ENCODE data around the gene PRDM4.

The PRDM4 gene

DNA sequence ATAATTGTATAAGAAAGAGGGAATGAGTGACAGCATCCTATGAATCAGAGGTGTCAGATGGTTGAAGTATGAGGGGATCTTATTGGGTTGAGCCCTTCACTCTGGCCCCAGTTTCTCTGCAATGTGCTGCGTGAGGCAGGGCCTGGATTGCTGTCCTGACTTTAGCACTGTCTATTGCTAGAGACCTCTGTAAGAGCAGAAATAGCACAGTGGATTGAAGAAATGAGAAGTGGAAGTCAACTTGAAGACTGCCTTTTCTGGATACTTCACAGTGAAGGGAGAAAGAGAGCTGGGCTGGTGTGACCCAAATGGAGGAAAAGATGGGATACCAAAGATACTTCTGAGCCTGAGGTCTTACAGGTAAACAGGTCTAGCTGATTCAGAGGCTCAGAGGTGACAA is 19.4 kb upstream of the PRDM4 start:
- H3K4me3 ChIP-seq (ENCODE audit: low read depth, low read length), result no peak overlapping the region
- TF ChIP-seq, protein P1, sequence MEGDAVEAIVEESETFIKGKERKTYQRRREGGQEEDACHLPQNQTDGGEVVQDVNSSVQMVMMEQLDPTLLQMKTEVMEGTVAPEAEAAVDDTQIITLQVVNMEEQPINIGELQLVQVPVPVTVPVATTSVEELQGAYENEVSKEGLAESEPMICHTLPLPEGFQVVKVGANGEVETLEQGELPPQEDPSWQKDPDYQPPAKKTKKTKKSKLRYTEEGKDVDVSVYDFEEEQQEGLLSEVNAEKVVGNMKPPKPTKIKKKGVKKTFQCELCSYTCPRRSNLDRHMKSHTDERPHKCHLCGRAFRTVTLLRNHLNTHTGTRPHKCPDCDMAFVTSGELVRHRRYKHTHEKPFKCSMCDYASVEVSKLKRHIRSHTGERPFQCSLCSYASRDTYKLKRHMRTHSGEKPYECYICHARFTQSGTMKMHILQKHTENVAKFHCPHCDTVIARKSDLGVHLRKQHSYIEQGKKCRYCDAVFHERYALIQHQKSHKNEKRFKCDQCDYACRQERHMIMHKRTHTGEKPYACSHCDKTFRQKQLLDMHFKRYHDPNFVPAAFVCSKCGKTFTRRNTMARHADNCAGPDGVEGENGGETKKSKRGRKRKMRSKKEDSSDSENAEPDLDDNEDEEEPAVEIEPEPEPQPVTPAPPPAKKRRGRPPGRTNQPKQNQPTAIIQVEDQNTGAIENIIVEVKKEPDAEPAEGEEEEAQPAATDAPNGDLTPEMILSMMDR (IDR thresholded peaks at IDR 0.05; ENCODE audit: borderline replicate concordance, insufficient read depth, low read depth, low read length), result no peak

DNA sequence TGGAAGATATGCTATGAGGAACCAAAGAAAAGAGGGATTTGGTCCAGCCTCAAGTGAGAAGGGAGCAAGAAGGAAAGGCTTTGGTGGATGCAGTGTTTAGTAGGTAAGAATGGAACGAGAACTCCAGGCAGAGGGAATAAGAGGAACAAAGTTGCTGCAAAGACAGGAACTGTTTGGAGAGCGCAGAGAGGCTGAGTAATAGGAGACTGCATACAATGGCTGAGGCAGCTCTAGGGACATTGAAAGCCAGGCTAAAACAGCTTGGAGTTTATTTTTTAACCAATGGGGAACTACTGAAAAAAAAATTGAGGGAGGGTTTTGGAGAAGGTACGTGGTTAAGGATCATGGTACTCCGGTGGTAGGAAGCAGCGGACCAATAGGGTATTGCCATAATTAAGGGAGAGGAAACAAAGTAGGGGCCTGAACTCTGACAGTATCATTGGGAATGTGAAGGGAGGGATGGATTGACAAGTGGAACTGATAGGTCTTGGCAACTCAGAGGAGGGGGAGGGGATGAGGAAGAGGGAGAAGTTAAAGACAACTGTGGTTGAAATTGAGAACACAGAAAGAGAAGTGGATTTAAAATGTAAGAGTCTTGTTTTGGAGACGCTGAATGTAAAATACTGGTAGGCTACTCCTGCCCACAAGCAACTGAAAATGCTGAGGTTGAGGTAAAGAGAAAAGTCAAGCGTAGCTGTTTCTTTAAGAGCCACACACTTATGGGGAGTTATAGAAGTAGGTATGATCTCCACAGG is 18.3 kb upstream of the PRDM4 start:
- no peak overlapping the region for H3K4me3 ChIP-seq (ENCODE audit: low read depth, low read length)
- TF ChIP-seq, protein P1 (IDR thresholded peaks at IDR 0.05; ENCODE audit: borderline replicate concordance, insufficient read depth, low read depth, low read length), result no peak

DNA sequence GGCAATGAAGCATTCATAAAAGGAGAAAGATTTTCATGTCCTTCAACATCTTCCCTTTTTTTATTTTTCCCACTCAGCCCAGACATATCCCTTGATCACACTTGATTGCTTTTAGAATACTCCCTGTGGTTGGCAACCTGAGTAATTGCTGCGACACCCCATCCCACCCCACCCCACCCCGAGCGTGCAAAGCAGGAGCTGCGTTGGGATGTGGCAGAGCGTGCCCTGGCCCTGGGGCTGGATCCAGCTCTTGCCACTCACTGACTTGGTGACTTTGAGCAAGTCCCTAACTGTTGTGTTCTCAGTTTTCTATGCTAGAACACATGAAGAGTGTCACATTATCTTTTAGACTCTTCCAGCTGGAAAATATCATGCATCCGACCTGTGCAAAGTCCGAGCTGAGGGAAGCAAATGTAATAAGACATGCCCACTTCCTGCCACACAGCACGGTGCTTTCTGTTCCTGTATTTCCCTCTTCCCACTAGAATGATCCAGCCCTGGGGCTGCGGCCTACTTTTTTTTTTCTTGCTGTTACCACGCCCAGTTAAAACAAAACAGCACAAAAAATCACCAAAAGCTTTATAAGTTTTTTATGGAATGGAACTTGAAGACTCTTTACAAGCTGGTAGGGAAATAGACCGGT is 17.6 kb upstream of the PRDM4 start:
- TF ChIP-seq, protein P1 (IDR thresholded peaks at IDR 0.05; ENCODE audit: borderline replicate concordance, insufficient read depth, low read depth, low read length), result no peak

DNA sequence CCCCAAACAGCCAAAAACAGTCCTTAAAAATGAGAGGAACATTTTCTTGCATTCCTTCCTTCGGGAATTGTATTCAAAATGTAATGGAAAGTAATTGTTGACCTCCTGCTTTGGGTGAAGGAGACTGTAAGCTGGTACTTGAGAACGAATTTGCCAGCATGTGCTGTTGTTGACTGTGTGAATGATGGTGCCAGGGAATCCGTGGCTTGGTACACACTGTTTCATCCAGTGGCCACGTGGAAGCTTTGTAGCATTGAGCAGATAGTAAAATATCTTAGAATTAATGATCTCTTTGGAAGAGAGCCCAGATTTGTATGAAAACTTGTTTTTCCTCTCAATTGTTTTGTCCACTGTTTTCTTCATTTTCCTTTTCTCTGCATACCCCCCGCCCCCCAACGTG is 15.2 kb upstream of the PRDM4 start:
- H3K4me3 ChIP-seq (ENCODE audit: low read depth, low read length), result no peak overlapping the region
- TF ChIP-seq, protein P1 (IDR thresholded peaks at IDR 0.05; ENCODE audit: borderline replicate concordance, insufficient read depth, low read depth, low read length), result no peak

More for the DNA sequence above, 17.6 kb upstream of the PRDM4 start:
- H3K4me3 ChIP-seq (ENCODE audit: low read depth, low read length), result no peak overlapping the region

DNA sequence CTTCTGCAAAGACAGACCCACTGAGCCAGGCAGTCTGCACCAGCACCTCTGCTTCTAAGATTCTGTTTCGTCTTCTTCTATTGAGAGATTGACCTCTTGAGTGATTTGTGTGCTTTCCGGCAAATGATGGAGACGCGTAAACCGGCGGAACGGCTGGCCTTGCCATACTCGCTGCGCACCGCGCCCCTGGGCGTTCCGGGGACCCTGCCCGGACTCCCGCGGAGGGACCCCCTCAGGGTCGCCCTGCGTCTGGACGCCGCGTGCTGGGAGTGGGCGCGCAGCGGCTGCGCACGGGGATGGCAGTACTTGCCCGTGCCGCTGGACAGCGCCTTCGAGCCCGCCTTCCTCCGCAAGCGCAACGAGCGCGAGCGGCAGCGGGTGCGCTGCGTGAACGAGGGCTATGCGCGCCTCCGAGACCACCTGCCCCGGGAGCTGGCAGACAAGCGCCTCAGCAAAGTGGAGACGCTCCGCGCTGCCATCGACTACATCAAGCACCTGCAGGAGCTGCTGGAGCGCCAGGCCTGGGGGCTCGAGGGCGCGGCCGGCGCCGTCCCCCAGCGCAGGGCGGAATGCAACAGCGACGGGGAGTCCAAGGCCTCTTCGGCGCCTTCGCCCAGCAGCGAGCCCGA is 14.3 kb upstream of the PRDM4 start:
- H3K4me3 ChIP-seq (ENCODE audit: low read depth, low read length), result no peak overlapping the region
- TF ChIP-seq, protein P1 (IDR thresholded peaks at IDR 0.05; ENCODE audit: borderline replicate concordance, insufficient read depth, low read depth, low read length), result 0 out of 2 replicates have a peak, but pooled peaks have one; percentile 1

DNA sequence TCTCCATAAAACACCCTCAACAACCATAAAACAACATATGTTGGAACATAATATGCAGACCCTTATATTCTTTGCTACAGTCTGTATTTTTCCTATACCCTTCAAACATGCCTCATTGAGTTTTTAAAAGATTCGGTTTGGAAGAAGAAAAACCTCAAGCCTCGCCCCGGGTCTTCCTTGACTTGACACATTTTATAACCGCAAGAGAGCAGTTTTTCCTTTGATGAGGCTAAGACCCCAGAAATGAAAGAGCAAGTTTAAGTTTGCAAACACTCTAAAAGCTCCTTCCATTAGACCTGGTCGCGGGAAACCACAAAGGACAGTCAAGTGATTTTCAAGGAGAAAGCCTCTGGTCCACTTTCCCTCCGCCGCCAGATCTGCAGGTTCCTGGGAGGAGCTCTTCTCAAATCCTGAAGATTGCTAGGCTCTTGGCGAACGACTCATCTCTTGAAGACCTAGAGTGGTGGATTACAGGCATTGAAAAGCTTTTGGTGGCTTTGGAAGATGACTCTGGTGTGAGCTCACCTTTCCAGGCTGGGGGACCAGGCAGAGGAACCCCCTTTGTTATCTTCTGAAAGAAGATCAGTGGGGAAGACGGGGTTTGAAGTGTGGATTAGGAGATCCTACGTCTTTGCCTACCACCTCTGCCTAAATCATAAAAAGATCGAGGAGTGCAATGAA is 13.6 kb upstream of the PRDM4 start, which contains the start of gene ASCL4:
ASCL4 (plus strand) TSS at position 356 of the 681 bp plus-strand sequence. CDS start 515 bp downstream, outside the sequence.
- H3K4me3 ChIP-seq (ENCODE audit: low read depth, low read length), result no peak within 1 kb of the TSS
- TF ChIP-seq, protein P1 (IDR thresholded peaks at IDR 0.05; ENCODE audit: borderline replicate concordance, insufficient read depth, low read depth, low read length), result no peak
